SU-DHL-6 (cell line): Measurements from ENCODE around the gene NR5A2.

Experiments used
- H2AFZ ChIP-seq: fragments of 200-600 bp; sonication (generic); 2 replicates; pipeline ENCODE4 v1.6.1; 2014; ENCODE audit warnings: low read depth, mild to moderate bottlenecking, moderate library complexity, mixed read lengths, antibody characterized with exemption, low read length; ENCODE audit not compliant: severe bottlenecking
- H3F3A ChIP-seq: fragments of 200-600 bp; shearing (Covaris generic); 2 replicates; pipeline ENCODE4 v1.6.0; 2016; ENCODE audit warnings: antibody characterized with exemption, mild to moderate bottlenecking; ENCODE audit not compliant: insufficient read depth
- H3K27ac ChIP-seq: fragments of 200-600 bp; sonication (generic); 2 replicates; pipeline ENCODE4 v1.5.1; 2016; ENCODE audit warnings: low read depth, mild to moderate bottlenecking, low read length, moderate library complexity, mixed read lengths
- H3K27me3 ChIP-seq: fragments of 200-600 bp; sonication (generic), shearing (Covaris generic); 2 replicates; pipeline ENCODE4 v1.6.0; 2014; ENCODE audit warnings: mild to moderate bottlenecking, low read length
- H3K36me3 ChIP-seq: fragments of 200-600 bp; sonication (generic); 2 replicates; pipeline ENCODE4 v1.6.1; 2014; ENCODE audit warnings: mild to moderate bottlenecking, low read length, mixed read lengths
- H3K4me2 ChIP-seq: fragments of 300-600, 200-600 bp; shearing (Covaris generic), sonication (generic); 2 replicates; pipeline ENCODE4 v1.6.0; 2014; ENCODE audit warnings: low read length, low read depth, mild to moderate bottlenecking; ENCODE audit not compliant: poor library complexity, severe bottlenecking
- H3K4me3 ChIP-seq: fragments of 200-600 bp; sonication (generic); 2 replicates; pipeline ENCODE4 v1.5.1; 2014; ENCODE audit warnings: antibody characterized with exemption, low read length, mild to moderate bottlenecking, mixed read lengths; ENCODE audit not compliant: insufficient read depth, poor library complexity, severe bottlenecking
- H3K79me2 ChIP-seq: fragments of 200-600 bp; sonication (generic); 2 replicates; pipeline ENCODE4 v1.6.1; 2014; ENCODE audit warnings: mild to moderate bottlenecking, low read length, moderate library complexity; ENCODE audit not compliant: insufficient read depth
- H3K9ac ChIP-seq: fragments of 200-600 bp; sonication (generic); 2 replicates; pipeline ENCODE4 v1.7.0; 2014; ENCODE audit warnings: mild to moderate bottlenecking, low read length
- H3K9me2 ChIP-seq: fragments of 200-600 bp; sonication (generic); replicated peaks from 2 replicates; pipeline ENCODE4 v1.6.1; 2014; ENCODE audit warnings: low read length; ENCODE audit not compliant: insufficient read depth
- H3K9me3 ChIP-seq: fragments of 200-600 bp; sonication (generic); 2 replicates; pipeline ENCODE4 v1.6.1; 2014; ENCODE audit warnings: low read length, mixed read lengths; ENCODE audit not compliant: insufficient read depth
- H4K20me1 ChIP-seq: fragments of 200-600 bp; sonication (generic); 2 replicates; pipeline ENCODE4 v1.6.1; 2014; ENCODE audit warnings: low read depth, mild to moderate bottlenecking, antibody characterized with exemption, low read length, moderate library complexity, mixed read lengths
- CTCF ChIP-seq: fragments of 200-600 bp; sonication (generic); IDR thresholded peaks from one replicate; pipeline ENCODE4 v1.5.1; 2017; ENCODE audit warnings: antibody characterized with exemption, mild to moderate bottlenecking, low read length, moderate library complexity; ENCODE audit not compliant: insufficient read depth, poor library complexity, severe bottlenecking
- EZH2phosphoT487 ChIP-seq: fragments of 200-600 bp; sonication (generic), shearing (Covaris generic); conservative IDR thresholded peaks from 2 replicates; pipeline ENCODE4 v1.6.1; 2018; ENCODE audit warnings: mild to moderate bottlenecking, antibody characterized with exemption, low read length, moderate library complexity, mixed read lengths

Gene NR5A2

DNA sequence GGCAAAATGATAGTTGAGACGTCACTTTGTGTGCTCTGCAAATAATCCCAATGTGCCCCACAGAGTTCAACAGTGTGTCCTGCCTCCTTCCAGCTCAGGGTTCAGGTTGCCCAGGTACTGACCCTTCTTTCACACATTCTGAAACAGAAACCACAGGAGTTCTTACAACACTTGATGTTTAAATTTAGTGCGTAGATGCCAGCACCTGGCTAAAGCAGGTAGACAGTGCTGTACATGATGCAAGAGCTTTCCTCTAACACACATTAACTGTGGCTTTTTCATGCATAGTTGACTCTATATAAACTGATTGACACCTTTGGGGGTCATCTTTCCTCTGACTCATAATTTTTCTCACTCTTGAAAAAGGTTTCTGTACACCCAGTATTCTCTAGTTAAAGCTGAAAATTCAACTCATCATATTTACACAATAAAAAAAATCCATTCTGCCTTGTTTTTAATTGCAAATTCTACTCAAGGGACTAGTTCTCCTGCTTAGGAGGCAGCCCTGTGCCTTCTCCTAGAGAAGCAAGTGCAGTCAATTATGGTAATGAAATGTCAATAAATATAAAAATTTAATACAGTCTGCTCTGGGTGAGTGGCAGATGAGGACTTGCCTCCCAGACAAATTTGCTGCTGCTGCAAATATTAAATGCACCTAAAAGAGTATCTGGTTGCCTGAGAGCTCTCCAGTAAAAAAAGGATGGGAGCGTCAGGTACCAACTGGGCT is 91.4 kb downstream of the NR5A2 start:
- Histone ChIP-seq H3K79me2 (no peaks in the 10 kb centered on the region), H3K9me2 (no peaks in the 10 kb centered on the region), H3F3A (no peaks in the 10 kb centered on the region), H2AFZ (no peak overlapping the region), H3K4me3 (no peak overlapping the region), H3K9ac (no peak overlapping the region), H3K36me3 (no peaks in the 10 kb centered on the region), H3K4me2 (no peak overlapping the region), H3K9me3 (no peaks in the 10 kb centered on the region), H4K20me1 (no peaks in the 10 kb centered on the region), H3K27ac (no peak overlapping the region), H3K27me3 (no peaks in the 10 kb centered on the region)
- TF ChIP-seq EZH2phosphoT487, result no peak
- TF ChIP-seq CTCF, result no peak

GRCh38 chr1:200121421-200121820 is 93.9 kb downstream of the NR5A2 start:
- H3K9me2 ChIP-seq, result no peaks in the 10 kb centered on the region
- H3K4me3 ChIP-seq, result no peak overlapping the region
- H3F3A ChIP-seq, result no peaks in the 10 kb centered on the region
- H3K79me2 ChIP-seq, result no peaks in the 10 kb centered on the region
- no peak overlapping the region for H3K9ac ChIP-seq
- no peaks in the 10 kb centered on the region for H3K27me3 ChIP-seq
- H3K9me3 ChIP-seq, result no peaks in the 10 kb centered on the region
- TF ChIP-seq CTCF, result no peak
- TF ChIP-seq EZH2phosphoT487, result no peak
- no peaks in the 10 kb centered on the region for H3K36me3 ChIP-seq
- no peak overlapping the region for H3K27ac ChIP-seq
- H2AFZ ChIP-seq, result no peak overlapping the region
- H4K20me1 ChIP-seq, result no peaks in the 10 kb centered on the region
- H3K4me2 ChIP-seq, result no peak overlapping the region

GRCh38 chr1:200124309-200124708 is 96.8 kb downstream of the NR5A2 start:
- TF ChIP-seq EZH2phosphoT487 (no peak), CTCF (no peak)
- Histone ChIP-seq H3K9ac (no peak overlapping the region), H3F3A (no peaks in the 10 kb centered on the region), H3K4me3 (no peak overlapping the region), H3K27me3 (no peaks in the 10 kb centered on the region), H4K20me1 (no peaks in the 10 kb centered on the region), H3K9me2 (no peaks in the 10 kb centered on the region), H3K27ac (no peak overlapping the region), H3K9me3 (no peaks in the 10 kb centered on the region), H3K79me2 (no peaks in the 10 kb centered on the region), H3K36me3 (no peaks in the 10 kb centered on the region), H2AFZ (no peak overlapping the region), H3K4me2 (no peak overlapping the region)
